AG08395 (cell line): Measurements from ENCODE around the gene PASK.
"Not testable (repeated sequence)": the region's sequence is repeated elsewhere in the genome, so short reads cannot be mapped to it uniquely, and the experiment has no call there.

Experiments used
- DNase-seq: peaks from one replicate; pipeline ENCODE4 v3.0.0; 2012; ENCODE audit warnings: mixed read lengths, low spot score

Gene PASK

DNA sequence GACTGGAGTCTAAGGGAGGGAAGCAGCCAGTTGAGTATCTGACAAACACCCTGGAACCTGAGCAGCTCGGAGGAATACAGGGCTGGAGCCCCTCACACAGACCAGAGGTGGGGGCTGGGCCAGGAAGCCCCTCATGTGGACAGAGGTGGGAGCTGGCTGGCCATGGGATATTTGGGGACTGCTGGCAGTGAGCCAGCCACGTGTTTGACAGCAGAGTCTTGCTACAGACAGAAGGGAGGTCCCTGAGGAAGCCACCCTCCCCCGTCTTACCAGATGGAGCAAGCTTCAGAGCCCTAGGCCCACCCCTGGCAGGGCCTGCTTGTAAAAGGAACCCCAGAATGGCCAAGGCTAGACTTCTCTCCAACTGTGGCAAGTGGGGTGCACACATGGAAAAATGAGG, 43.6 kb downstream of the PASK start:
- no peak for DNase-seq

- DNase-seq, result not testable (repeated sequence)
Observed at GRCh38 chr2:241104611-241105010, 44.7 kb downstream of the PASK start.

- DNase-seq, result no peak
Observed at GRCh38 chr2:241103176-241103595, 46.1 kb downstream of the PASK start.

DNA sequence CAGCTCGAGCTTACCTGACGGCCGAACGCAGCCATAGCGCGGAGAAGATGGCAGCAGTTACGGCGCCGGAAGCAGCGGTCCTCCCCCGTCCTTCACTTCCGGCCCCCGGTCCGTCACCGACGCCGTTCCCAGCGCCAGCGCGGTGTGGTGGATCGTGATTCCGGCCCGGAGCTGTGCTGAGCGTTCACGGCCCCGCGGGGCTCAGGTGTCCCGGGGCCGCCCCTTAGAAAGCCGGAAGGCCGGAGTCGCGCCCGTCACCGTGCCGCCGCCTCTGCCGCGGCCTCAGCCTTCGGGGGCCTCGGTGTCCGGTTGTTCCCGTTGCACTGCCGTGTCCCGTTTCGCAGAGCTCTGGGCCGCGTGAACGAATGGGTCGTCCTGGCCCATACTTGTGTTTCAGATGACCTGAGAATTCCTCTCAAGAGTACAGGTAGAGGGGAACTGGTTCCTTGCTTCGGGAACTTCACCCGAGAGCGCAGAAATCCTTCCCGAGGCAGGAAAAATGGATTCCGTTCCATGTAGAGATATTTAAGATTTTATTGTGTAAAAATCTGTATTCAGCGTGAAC, 47.0 kb downstream of the PASK start, which contains the start of gene MTERF4:
TSS of gene MTERF4 (minus strand) at position 49 of the 565 bp plus-strand sequence. CDS start at position 35, 14 bp downstream.
- DNase-seq, result peak; percentile 91

DNA sequence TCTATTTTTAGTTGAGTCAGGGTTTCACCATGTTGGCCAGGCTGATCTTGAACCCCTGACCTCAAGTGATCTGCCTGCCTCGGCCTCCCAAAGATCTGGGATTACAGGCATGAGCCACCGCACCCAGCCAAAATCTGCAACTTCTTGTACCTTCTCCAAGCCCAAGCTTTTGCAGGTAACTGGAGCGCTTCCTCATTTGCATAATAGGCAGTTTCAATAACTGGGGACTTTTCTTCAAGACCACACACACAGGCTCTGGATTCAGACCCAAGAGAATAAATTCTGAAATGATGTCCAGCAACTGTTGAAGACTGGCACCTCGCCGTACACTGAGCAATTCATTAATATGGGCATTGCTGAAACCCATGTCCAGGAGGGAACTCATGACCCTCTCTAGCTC, 50.0 kb downstream of the PASK start:
- no peak for DNase-seq

DNA sequence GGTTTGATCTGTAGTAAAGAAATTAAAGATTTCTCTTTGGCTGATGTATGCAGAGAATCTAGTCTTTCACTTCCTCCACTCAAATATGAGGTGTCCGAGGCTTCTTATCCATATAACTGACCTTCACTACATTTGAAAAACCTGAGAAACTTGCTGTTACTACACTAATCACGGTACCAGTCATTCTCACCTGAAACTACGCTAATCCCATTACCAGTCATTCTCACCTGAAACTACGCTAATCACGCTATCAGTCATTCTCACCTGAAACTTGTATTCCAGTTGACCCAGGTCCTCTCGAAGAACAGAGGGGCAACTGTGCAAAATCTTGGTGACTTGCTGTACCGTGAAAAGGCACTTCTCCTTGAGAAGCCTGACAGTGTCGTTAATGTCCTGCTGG, 52.3 kb downstream of the PASK start:
- no peak for DNase-seq

- DNase-seq, result no peak
Observed at GRCh38 chr2:241095594-241096290, 53.5 kb downstream of the PASK start.

DNA sequence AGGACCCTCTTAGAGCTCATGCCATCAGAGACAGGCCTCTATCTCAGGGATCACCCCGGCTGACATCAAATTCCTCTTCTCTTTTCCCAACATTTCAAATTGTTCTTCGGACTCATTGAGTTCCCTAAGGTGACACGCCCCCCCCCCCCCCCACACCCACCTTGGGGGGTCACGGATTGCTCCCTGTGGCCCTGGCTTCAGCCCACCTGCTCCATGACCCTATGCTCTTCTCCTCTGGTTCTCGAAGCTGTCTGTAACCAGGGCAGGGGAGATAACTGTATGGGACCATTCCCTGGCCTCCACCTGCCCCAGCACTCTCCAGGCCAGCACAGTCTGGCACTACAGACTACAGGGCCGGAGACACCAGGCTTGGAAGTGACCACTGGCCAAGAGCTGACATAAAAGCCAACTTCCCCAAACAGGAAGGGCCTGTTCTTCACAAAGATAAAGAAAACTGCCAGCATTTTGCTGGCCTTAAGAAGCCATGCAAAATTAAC, 54.3 kb downstream of the PASK start:
- no peak for DNase-seq

GRCh38 chr2:241094172-241094571, 55.1 kb downstream of the PASK start:
- DNase-seq, result no peak

- DNase-seq, result not testable (repeated sequence)
Observed at GRCh38 chr2:241093133-241093781, 56.0 kb downstream of the PASK start.

GRCh38 chr2:241092677-241093076, 56.6 kb downstream of the PASK start:
- no peak for DNase-seq

DNA sequence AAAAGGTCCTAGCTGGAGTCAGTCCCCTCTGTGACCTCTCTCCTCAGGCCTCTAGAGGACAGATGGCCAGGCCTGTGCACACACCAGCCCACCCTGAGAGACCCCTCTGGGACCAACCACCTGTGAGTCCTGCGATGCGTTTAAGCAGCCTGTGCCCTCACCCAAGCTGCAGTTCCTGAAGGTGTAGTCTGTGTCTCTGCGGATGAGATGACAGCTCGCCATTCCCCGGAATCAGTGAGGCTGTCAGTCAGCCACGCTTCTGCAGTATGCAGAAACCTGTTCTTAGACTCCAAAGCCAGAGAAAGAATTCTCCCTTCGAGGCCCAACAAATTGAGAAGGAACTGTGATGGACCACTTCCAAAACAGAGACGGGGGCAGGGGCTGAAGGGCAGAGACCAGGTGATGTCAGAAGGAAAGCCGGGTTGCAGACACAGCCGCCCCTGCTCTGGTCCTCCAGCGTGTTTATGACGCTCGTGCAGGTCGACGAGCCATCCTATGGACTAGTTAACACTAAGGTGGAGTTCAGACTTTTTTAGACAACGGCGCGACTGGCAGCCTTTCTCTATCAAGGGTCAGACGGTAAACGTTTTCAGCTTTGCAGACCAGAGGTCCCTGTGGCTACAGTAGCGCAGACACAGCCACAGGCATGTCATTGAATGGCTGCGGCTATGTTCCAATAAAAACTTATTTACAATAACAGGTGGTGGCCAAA, 57.4 kb downstream of the PASK start:
- DNase-seq, result no peak

DNA sequence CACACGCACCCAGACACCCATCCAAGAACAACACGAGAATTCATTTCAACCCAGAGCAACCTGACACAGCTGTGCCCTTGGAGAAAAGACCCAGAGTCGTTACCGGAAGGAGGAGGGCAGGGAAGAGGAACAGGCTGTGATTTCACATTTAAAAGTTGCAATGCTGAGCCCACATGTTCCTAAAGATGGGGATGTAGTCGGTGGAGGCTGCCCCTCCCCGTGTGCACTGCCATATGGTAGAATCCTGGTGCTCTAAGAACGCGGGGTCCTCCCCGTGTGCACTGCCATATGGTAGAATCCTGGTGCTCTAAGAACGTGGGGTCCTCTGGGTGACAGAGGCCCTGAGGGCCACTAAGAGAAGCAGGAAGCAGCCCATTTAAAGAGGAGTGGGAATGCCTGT, 58.1 kb downstream of the PASK start:
- DNase-seq, result no peak

DNA sequence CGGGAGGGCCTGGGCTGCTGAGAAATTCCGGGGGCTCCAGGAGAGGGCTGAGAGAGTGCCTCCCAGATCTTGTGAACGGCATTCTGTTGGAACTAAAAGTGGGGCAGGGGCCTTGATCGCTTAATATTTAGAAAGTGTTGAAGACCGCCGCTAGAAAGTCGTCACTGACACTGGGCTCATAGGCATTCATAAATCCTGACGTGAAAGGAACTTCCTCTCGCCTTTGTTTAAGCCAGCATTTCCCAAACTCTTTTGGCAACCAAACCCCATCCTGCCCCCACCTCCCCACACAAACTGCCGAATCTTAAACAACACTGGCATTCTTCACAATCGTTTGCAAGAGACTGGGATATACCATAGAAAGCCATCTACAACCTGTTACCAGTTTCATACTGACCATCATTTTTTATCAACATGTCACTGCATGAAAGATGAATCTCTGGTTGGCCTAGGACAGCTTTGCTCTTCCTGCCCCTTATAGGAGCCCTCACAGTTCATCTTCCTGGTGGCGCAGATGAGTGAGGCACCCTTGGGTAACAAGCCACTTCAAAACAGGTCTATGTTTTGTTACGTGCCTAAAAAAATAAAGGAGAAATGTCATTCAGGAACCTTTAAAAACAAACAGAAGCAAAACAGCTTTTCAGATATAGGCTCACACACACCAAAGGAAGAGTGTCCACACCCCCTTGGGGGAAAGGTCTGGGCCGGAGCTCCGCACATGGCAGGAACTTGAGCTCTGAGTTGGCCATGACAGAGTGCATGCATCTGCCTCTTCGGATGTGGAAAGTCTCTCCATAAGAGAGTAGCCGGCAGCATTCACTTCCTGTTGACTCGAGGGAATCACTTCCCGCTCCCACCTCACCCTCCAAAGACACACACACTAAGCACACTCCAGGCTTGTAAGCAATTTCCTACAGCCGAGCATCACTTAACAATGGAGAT, 60.2 kb downstream of the PASK start:
- DNase-seq, result no peak

DNA sequence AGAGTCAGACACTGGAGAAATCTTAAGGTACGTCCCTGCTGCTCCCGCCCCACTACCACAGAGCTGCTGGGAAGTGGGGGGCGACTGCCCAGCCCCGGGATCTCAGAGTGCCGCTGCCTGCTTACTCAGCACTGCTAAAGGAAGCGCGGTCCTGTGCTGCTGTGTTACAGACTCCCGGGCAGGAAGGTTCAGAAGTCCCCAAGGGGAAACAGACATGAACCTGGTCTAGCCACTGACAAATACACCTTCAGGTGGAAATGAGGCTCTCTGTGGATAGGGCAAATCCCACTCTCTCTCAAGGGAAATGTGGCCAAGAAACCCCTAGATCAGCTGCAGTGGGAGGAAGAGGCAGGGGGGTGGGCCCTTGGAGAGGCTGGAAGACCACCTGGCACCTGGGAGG, 60.9 kb downstream of the PASK start:
- no peak for DNase-seq

- no peak for DNase-seq
Observed at GRCh38 chr2:241087420-241088268, 61.6 kb downstream of the PASK start.

GRCh38 chr2:241084856-241085444, 64.3 kb downstream of the PASK start:
- no peak for DNase-seq

DNA sequence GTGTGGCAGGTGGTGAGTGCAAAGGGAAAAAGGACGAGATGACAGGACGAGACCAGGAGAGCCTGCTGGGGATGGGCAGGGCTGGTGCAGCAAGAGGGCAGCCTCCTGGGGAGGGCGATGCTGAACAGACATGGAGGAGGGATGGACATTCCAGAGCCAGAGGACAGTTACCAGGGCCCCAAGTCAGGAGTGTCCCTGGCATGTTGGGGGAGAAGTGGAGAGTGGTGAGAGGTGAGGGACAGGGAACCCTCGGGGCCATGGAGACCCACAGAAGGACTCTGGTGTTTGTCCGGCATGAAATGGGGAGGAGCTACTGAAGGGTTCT, 66.2 kb downstream of the PASK start:
- no peak for DNase-seq

- DNase-seq, result no peak
Observed at GRCh38 chr2:241082341-241083090, 66.8 kb downstream of the PASK start.
